ENCODE data around the gene ERBB2. TPM values are rescaled to one million over a fixed set of nuclear protein-coding genes. Genes with fewer than 3 reads are reported as not detected.
"Not testable (repeated sequence)": the region's sequence is repeated elsewhere in the genome, so short reads cannot be mapped to it uniquely, and the experiment has no call there.

The ERBB2 gene
- total RNA-seq, 1 donor from 2014 or later, result 20.1 TPM

- no peak for DNase-seq (ENCODE audit: extremely low read depth, low read depth, low spot score)
These were observed 22.2 kb downstream of the ERBB2 start for GRCh38 chr17:39722104-39722503.

DNA sequence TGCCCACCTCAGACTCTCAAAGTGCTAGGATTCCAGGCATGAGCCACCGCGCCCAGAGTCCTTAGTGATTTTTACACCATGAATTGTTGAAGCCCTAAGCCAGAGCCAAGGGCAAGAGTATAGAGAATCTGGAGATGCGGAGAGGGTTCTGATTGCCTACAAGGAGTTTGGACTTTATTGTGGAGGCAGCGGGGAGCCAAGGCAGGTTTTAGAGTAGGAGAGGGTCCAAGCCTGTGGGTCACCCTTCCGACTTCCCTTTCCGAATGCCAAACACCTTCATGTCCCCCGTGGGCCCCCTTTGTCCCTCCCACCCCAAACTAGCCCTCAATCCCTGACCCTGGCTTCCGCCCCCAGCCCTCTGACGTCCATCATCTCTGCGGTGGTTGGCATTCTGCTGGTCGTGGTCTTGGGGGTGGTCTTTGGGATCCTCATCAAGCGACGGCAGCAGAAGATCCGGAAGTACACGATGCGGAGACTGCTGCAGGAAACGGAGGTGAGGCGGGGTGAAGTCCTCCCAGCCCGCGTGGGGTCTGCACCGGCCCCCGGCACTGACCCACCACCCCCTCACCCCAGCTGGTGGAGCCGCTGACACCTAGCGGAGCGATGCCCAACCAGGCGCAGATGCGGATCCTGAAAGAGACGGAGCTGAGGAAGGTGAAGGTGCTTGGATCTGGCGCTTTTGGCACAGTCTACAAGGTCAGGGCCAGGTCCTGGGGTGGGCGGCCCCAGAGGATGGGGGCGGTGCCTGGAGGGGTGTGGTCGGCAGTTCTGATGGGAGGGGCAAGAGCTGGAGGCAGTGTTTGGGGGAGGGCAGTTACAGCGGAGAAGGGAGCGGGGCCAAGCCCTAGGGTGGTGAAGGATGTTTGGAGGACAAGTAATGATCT, 23.3 kb downstream of the ERBB2 start:
- no peak for DNase-seq (ENCODE audit: extremely low read depth, low read depth, low spot score)

GRCh38 chr17:39724731-39725130, 24.9 kb downstream of the ERBB2 start:
- no peak for DNase-seq (ENCODE audit: extremely low read depth, low read depth, low spot score)

DNA sequence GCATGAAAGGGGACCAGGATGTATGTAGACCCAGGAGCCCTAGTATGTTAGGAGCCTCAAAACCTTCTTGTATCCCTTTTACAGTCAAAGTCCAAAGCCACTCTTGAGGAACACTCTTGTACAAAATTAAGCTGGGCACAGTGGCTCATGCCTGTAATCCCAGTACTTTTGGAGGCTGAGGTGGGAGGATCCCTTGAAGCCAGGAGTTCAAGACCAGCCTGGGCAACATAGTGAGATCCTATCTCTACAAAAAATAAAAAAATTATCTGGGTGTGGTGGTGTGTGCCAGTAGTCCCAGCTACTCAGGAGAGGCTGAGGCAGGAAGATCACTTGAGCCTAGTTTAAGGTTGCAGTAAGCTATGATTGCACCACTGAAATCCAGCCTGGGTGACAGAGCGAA, 26.1 kb downstream of the ERBB2 start:
- not testable (repeated sequence) for DNase-seq (ENCODE audit: extremely low read depth, low read depth, low spot score)

- DNase-seq (ENCODE audit: extremely low read depth, low read depth, low spot score), result no peak
These were observed 26.8 kb downstream of the ERBB2 start for GRCh38 chr17:39726617-39727016.

GRCh38 chr17:39727556-39727955, 27.7 kb downstream of the ERBB2 start:
- no peak for DNase-seq (ENCODE audit: extremely low read depth, low read depth, low spot score)

DNA sequence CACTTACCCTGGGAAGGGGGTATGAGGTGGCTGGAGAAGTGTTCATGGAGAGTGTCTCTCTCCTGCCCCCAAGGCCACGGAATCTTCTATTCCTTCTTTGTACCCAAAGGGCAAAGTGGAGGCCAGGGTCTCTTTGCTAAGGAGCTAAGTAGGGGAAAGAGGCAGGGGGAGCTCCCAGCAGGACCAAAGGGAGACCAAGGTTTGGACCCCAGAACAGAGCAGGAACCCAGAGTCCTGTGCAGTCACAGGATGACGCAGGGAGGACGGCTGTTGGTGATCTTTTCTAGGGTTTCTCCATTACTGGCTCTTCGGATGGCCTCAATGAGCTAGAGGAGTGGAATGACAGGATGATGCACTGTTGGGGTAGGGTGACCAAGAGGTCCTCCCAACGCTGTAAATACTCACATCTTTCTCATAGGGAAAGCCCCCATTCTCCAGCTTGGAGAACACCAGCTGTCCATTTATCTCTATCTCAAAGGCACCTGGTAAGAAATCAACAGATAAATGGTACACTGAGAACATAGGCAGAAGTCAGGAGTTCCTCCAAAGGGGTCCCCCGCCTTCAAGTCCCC, 29.5 kb downstream of the ERBB2 start:
- no peak for DNase-seq (ENCODE audit: extremely low read depth, low read depth, low spot score)

DNA sequence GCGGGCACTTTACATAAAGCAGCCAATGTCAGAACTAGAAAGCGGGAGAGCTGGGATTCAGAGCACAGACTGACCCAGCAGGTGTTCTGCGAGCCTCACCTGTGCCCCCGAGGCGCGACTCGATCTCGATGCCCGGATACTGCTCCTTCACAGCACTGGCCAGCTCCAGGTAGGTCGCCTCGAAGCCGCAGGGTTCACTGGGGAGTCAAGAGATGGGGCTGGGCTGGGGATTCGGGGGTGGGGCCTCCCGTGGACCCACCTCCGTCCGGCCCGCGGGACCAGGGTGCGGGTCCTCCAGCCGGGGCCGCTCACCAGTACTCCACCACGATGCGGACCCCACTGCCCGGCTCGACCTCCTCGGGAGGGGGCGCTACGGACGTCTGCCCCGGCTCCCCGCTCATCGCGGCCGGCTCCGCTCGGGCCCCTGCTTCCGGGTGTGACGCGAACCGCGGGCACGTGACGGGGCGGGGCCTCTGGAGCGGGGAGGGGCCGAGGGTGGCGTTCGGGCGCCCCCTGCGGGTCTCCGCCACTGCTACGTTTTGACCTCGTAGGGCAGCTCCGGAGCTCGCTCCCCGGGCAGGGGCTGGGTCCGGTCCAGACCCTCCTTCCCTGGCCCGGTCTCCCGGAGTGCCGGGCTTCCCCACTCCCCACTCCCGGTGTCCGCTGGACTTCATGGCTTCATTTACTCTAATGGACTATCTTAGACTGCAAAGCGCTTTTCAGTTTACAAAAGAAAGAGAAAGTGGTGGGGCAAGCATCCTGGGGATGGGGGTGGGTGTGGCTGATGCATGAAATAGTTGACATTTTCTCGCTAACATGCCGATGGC, 30.4 kb downstream of the ERBB2 start, which contains the start of gene MIEN1:
TSS of gene MIEN1 (minus strand) at position 438 of the 827 bp plus-strand sequence. CDS start at position 401, 37 bp downstream.
- no peak for DNase-seq (ENCODE audit: extremely low read depth, low read depth, low spot score)

DNA sequence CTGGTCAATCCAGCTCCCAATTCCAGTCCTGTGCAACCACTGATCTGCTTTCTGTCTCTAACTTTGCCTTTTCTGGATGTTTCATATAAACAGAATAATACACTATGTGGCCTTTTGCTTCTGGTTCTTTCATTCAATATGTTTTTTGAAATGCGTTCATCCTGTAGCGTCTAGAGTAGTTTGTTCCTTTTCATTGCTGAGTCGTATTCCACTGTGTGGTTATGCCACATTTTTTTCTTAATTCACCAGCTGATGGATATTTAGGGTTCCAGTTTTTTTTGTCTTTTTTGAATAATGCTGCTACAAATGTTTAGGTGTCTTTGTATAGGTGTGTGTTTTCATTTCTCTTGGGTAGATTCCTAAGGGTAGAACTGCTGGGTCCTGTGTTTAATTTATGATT, 32.7 kb downstream of the ERBB2 start:
- DNase-seq (ENCODE audit: extremely low read depth, low read depth, low spot score), result no peak

DNA sequence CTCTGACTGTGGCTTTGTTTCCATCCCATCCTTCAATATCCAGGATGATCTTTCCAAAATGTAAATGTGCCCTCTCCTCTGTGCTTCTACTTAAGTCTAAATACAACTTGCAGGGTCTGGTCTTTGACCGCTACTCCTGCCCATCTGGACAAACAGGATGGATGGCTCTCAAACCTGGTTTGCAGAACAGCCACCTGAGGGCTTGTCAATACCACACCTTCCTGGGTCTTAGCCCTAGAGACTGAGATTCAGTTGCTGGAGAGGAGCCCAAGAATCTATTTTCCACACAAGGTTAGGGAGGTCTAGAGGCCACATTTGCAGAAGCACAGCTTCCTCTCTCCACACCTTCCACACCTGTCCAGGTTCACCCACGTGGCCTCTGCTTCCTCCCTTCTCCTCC, 36.0 kb downstream of the ERBB2 start:
- DNase-seq (ENCODE audit: extremely low read depth, low read depth, low spot score), result no peak

- DNase-seq (ENCODE audit: extremely low read depth, low read depth, low spot score), result no peak
These were observed 36.7 kb downstream of the ERBB2 start for GRCh38 chr17:39736319-39737165.

- DNase-seq (ENCODE audit: extremely low read depth, low read depth, low spot score), result no peak
These were observed 37.4 kb downstream of the ERBB2 start for GRCh38 chr17:39737206-39737759.

- no peak for DNase-seq (ENCODE audit: extremely low read depth, low read depth, low spot score)
These were observed 38.1 kb downstream of the ERBB2 start, which contains the start of gene GRB7 for GRCh38 chr17:39737760-39738567. Gene GRB7, plus strand, starts transcription at chr17:39737938. Its CDS starts 4,364 bp downstream, at chr17:39742302.

GRCh38 chr17:39738568-39738901, 38.7 kb downstream of the ERBB2 start:
- no peak for DNase-seq (ENCODE audit: extremely low read depth, low read depth, low spot score)

DNA sequence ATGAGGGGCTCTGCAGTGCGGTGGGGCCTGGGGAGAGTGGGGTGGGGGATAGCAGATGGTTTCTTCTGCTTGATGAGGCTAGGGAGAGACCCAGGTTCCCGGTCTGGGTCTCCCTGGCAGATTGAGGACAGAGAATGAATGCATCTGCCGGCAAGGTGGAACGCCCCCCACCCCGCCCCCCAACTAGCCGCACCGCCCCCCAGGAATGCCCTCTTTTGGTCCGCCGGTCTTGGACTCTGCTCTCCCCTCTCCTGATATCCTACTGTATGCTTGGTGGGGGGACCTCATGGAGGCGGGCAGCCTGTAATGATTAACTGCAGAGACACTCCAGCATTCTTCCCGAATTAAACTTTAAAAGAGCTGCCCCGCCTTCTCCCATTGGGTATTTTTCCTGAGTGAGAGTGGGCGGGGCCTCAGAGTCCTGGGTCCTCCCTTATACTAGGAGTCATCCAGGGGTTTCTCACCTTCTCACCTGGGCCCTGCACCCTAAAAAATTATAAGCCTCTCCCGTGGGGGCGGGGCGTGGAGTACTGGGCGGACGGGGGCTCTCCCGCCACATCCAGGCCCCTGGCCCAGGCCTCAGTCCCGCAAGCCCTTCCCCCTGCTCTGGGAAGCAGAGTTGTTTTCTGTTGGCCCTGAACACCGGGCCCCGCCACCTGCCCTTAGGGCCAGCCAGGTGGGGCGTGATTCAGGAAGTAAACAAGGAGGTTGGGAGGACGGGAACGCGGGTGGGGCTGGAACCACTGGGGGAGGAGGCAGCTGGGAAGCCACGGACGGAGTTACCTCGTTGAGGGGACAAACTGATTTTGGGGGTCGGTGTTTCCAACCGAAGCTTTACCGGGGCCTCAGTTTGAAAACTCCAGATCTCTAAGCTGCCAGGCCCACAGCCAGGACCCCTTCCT, 39.4 kb downstream of the ERBB2 start:
- DNase-seq (ENCODE audit: extremely low read depth, low read depth, low spot score), result no peak

DNA sequence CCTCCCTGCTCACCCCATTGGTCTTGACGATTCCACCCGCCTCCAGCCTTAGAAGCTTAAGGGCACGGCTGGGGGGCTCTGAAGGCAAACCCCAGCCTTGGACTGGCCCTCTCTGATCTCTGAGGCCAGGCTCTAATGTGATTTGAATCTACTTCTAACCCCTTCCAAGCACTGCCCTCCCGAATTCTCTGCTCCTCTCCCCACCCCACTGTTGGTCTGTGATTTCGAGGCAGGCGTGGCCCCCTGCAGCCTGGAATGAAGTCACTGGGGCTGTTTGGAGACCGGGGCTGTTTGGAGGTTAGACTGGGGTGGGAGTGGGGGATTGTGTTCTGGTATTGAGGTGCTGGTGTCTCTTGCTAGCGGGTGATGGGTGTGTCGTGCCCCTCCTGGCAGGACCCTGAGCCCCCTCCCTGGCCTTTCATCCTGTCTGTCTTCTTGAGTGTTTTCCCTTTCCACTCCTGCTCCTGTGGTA, 40.1 kb downstream of the ERBB2 start:
- DNase-seq (ENCODE audit: extremely low read depth, low read depth, low spot score), result no peak

GRCh38 chr17:39740357-39741111, 40.7 kb downstream of the ERBB2 start:
- DNase-seq (ENCODE audit: extremely low read depth, low read depth, low spot score), result no peak

Data from glomerular endothelial cell (primary cell).